Lower lobe of right lung (tissue), 2 donors: Measurements from ENCODE around the gene DNMBP. TPM values are rescaled to one million over a fixed set of nuclear protein-coding genes. Genes with fewer than 3 reads are reported as not detected.

ENCODE experiments used
- ATAC-seq, 2 donors: fragments of 200-7000 bp; cut with Tn5 transposase; one replicate each; pipeline ENCODE4 v1.9.1; 2020 to 2022; ENCODE audit warnings: mild to moderate bottlenecking in 2 of 2, moderate library complexity in 2 of 2
- DNase-seq: peaks from one replicate; pipeline ENCODE4 v3.0.0-alpha.2; 2020
- H3K27ac ChIP-seq: fragments of 200-600 bp; one replicate; pipeline ENCODE4 v1.8.0; 2022
- H3K27me3 ChIP-seq: fragments of 200-600 bp; one replicate; pipeline ENCODE4 v1.8.0; 2022; ENCODE audit warnings: low read depth
- H3K36me3 ChIP-seq: fragments of 200-600 bp; one replicate; pipeline ENCODE4 v1.8.0; 2022; ENCODE audit warnings: mild to moderate bottlenecking
- H3K4me1 ChIP-seq: fragments of 200-600 bp; one replicate; pipeline ENCODE4 v1.8.0; 2022
- H3K4me3 ChIP-seq: fragments of 200-600 bp; one replicate; pipeline ENCODE4 v1.8.0; 2022; ENCODE audit warnings: mild to moderate bottlenecking
- H3K9me3 ChIP-seq: fragments of 200-600 bp; one replicate; pipeline ENCODE4 v1.8.0; 2022
- intact Hi-C: fragments of 100-400 bp; cut with DNase I; formaldehyde crosslinking; loops from one replicate; pipeline ENCODE4 v1.11.0; 2022
- total RNA-seq: library from RNA; stranded (reverse); fragmentation: NEBNext Ultra II Directional; extraction: Animal tissue kit (Norgen Biotek cat#: 25700); gene quantifications from one replicate; pipeline ENCODE4 v1.2.1, GENCODE V29; 2021
- TF ChIP-seq, protein P1 (sequence below): fragments of 200-600 bp; IDR thresholded peaks from one replicate; pipeline ENCODE4 v1.8.0; 2022; ENCODE audit warnings: antibody characterized with exemption, mild to moderate bottlenecking
- donor health status: DM: no; HTN: yes; CAD: no; lungs with severe emphysema.

The DNMBP gene
- total RNA-seq, 1 donor from 2014 or later: 13.7 TPM

DNA sequence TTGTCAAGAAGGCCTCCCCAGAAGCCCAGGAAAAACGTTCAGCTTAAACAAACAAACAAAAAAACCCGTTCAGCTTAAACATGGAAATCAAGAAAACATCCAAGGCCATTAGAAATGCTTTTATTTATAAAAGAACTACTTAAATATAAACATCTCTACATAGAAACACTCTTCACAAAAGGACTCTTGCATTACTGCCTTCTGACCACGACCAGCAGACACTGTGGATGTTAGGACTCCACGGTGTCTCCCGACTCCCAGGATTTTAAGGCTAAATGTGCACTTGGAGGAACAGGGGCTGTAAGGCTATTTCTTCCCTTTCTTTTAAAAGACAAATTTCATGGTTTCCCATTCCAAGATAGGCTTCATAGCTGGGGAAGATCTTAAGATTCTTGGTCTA, 134.3 kb downstream of the DNMBP start:
- TF ChIP-seq, protein P1, sequence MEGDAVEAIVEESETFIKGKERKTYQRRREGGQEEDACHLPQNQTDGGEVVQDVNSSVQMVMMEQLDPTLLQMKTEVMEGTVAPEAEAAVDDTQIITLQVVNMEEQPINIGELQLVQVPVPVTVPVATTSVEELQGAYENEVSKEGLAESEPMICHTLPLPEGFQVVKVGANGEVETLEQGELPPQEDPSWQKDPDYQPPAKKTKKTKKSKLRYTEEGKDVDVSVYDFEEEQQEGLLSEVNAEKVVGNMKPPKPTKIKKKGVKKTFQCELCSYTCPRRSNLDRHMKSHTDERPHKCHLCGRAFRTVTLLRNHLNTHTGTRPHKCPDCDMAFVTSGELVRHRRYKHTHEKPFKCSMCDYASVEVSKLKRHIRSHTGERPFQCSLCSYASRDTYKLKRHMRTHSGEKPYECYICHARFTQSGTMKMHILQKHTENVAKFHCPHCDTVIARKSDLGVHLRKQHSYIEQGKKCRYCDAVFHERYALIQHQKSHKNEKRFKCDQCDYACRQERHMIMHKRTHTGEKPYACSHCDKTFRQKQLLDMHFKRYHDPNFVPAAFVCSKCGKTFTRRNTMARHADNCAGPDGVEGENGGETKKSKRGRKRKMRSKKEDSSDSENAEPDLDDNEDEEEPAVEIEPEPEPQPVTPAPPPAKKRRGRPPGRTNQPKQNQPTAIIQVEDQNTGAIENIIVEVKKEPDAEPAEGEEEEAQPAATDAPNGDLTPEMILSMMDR: no peak
- Histone ChIP-seq H3K36me3 (peaks cover 56% of the 10 kb centered on the region), H3K27me3 (no peaks in the 10 kb centered on the region), H3K4me1 (no peaks in the 10 kb centered on the region), H3K27ac (no peak overlapping the region), H3K9me3 (no peaks in the 10 kb centered on the region), H3K4me3 (no peak overlapping the region)
- intact Hi-C loops: no loop called here
- ATAC-seq (no peak), DNase-seq (no peak)

DNA sequence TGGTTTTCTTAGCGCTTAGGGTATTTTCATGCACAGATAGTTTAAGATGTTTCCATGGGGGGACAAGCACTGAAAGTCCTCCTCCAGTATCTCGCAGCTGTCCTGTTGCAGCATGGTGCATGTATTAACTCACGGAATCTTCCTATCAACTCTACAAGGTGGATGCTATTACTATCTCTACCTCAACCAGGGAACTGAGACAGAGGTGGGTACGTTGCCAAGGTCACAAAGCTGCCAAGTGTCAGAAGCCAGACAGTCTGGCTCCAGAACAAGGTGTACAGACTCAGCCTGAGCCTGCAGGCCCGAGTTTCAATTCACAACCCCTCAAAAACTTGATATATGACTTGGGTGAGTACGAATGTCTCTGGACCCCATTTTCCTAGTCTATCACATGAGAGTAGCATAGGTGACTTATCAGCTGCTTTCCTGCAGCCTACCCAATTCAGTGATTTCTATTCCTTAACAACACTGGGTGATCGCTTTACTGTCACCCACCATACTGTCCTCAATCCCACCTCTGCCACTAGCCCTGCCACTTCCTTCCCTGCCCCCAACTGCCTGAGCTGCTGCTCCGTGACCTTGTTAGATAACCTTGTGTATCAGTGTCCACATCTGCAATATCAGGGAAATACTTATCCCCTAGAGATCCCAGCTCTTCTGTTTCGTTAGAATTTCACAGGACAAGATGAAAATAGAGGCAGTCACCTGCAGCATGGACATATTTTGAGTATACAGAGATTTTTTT, 135.2 kb downstream of the DNMBP start:
- Histone ChIP-seq H3K36me3 (peaks cover 46% of the 10 kb centered on the region), H3K27ac (no peak overlapping the region), H3K4me3 (no peak overlapping the region), H3K4me1 (no peaks in the 10 kb centered on the region), H3K9me3 (no peaks in the 10 kb centered on the region), H3K27me3 (peaks cover under 1% of the 10 kb centered on the region)
- DNase-seq: no peak
- ATAC-seq: no peak
- intact Hi-C loops: no loop called here
- TF ChIP-seq, protein P1: no peak

DNA sequence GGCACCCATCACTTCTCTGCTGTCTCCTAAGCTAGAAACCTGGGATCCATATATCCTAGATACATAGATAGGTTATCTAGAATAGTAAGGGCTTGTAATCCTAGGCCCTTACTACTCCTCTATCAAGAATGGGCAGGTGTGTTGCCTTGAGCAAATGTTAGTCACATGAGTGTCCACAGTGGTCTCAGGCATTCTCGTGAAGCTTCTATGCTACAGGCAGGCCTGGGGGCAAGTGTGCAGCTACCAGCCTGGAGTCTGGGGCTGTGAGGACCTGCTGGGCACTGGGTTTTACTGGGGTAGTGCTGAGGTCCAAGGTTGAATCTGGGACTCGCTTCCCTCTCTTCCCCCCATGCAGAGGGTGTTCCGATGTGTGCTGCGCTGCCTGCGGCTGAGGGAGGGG, 135.9 kb downstream of the DNMBP start:
- Histone ChIP-seq H3K9me3 (no peaks in the 10 kb centered on the region), H3K27me3 (peaks cover 6% of the 10 kb centered on the region), H3K4me3 (no peak overlapping the region), H3K27ac (no peak overlapping the region), H3K4me1 (no peaks in the 10 kb centered on the region), H3K36me3 (peaks cover 39% of the 10 kb centered on the region)
- DNase-seq (no peak), ATAC-seq (no peak)
- intact Hi-C loops: no loop called here
- TF ChIP-seq, protein P1: no peak

DNA sequence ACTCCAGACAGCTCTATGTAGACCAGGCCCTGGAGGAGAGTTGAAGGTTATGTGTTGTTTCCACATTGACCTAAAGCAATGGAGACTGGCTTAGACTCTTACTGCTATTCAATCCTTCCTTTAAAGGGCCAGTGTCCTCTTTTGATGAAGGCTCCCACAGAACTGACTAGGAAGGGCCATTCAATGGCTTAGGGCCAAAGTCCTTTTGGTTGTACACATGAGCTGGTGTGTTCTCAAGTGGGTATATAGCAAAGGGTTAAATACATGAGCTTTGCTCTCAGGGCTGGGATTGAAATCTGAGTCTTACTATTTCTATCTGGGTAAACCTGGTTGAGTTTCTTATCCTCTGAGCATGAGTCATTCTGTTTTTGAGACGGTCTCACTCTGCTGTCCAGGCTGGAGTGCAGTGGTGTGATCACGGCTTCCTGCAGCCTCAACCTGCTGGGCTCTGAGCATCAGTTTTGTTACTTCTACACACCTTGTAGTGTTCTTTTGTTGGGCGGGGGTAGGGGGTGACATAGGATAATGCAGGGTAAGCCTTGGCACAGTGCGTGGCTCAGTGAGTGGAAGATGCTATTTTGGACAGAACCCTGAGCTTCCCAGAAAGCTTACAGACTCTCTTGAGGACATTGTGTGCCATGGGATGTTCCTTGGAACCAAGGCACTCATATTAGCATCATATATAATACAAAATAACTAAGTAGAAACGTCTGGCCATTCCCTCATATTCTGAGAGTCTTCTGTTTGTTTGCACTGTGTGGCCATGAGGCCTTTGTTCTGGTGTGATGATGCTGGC, 137.2 kb downstream of the DNMBP start:
- TF ChIP-seq, protein P1: no peak
- H3K36me3 ChIP-seq: peaks cover 26% of the 10 kb centered on the region
- H3K27ac ChIP-seq: no peak overlapping the region
- DNase-seq: no peak
- no peak for ATAC-seq
- no peaks in the 10 kb centered on the region for H3K9me3 ChIP-seq
- no peaks in the 10 kb centered on the region for H3K4me1 ChIP-seq
- no peak overlapping the region for H3K4me3 ChIP-seq
- peaks cover 6% of the 10 kb centered on the region for H3K27me3 ChIP-seq
- intact Hi-C loops: no loop called here

DNA sequence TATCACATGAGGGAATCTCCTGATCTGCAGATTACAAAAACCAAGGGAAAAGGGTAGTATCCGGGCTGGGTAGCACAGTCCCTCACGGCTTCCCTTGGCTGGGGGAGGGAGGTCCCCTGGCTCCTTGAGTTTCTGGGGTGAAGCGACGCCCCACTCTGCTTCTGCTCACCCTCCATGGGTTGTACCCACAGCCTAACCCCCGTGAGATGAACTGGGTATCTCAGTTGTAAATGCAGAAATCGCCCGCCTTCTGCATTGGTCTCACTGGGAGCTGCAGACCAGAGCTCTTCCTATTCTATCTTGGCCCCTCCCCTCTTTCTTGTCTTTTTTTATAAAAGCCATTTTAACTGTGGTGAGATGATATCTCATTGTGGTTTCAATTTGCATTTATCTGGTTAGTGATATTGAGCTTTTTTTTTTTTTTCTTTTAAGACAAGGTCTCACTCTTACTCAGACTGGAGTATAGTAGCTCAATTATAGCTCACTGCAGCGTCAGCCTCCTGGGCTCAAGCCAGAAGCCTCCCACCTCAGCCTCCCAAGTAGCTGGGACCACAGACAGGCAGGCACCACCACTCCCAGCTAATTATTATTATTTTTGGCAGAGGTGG, 139.5 kb downstream of the DNMBP start:
- ATAC-seq: no peak
- Histone ChIP-seq H3K9me3 (no peaks in the 10 kb centered on the region), H3K4me1 (no peaks in the 10 kb centered on the region), H3K27ac (no peak overlapping the region), H3K36me3 (peaks cover 3% of the 10 kb centered on the region), H3K4me3 (no peak overlapping the region), H3K27me3 (peaks cover 6% of the 10 kb centered on the region)
- TF ChIP-seq, protein P1: no peak
- intact Hi-C loops: no loop called here
- no peak for DNase-seq
